GM06990 (cell line): ENCODE data around the gene NMRAL1.

ENCODE experiments used
- DNase-seq: peaks from one replicate; pipeline ENCODE4 v3.0.0-alpha.2; 2011; ENCODE audit not compliant: insufficient read length; ENCODE audit errors: extremely low read depth
- H3K27me3 ChIP-seq: replicated peaks from 2 replicates; pipeline ENCODE4 v1.6.0; 2011; ENCODE audit warnings: low read length; ENCODE audit not compliant: control insufficient read depth, insufficient read depth
- H3K36me3 ChIP-seq: 2 replicates; pipeline ENCODE4 v1.5.1; 2011; ENCODE audit warnings: low read length; ENCODE audit not compliant: control insufficient read depth, insufficient read depth
- H3K4me3 ChIP-seq: replicated peaks from 2 replicates; pipeline ENCODE4 v1.5.1; 2011; ENCODE audit warnings: low read depth, mild to moderate bottlenecking, control low read depth, low read length
- CTCF ChIP-seq: IDR thresholded peaks from 2 replicates; pipeline ENCODE4 v1.5.1; 2011; ENCODE audit warnings: low read length, control low read depth, mild to moderate bottlenecking, inconsistent platforms; ENCODE audit not compliant: insufficient read depth, poor library complexity, severe bottlenecking

NMRAL1 gene

GRCh38 chr16:4474192-4474961 lies at the start of gene NMRAL1:
Gene NMRAL1, minus strand, starts transcription at chr16:4474625. Its CDS starts 493 bp downstream, at chr16:4474132.
- TF ChIP-seq CTCF = peak; percentile 6
- Histone ChIP-seq H3K36me3 (peaks cover under 1% of the 10 kb centered on the region; the same call in 1 of the 2 replicates), H3K4me3 (peak within 1 kb of the TSS; percentile 82), H3K27me3 (no peaks in the 10 kb centered on the region)
- peak; percentile 95 for DNase-seq

GRCh38 chr16:4523686-4524085 lies 49.3 kb upstream of the NMRAL1 start:
- no peak overlapping the region for H3K4me3 ChIP-seq
- H3K36me3 ChIP-seq = no peaks in the 10 kb centered on the region
- no peak for DNase-seq
- TF ChIP-seq CTCF = no peak
- no peaks in the 10 kb centered on the region for H3K27me3 ChIP-seq

- no peaks in the 10 kb centered on the region for H3K36me3 ChIP-seq
- H3K27me3 ChIP-seq = no peaks in the 10 kb centered on the region
- TF ChIP-seq CTCF = no peak
- no peak overlapping the region for H3K4me3 ChIP-seq
- DNase-seq = no peak
Measured at GRCh38 chr16:4522051-4522581, 47.7 kb upstream of the NMRAL1 start.

GRCh38 chr16:4520913-4521312 lies 46.5 kb upstream of the NMRAL1 start:
- H3K27me3 ChIP-seq = no peaks in the 10 kb centered on the region
- TF ChIP-seq CTCF = no peak
- H3K4me3 ChIP-seq = no peak overlapping the region
- H3K36me3 ChIP-seq = no peaks in the 10 kb centered on the region
- no peak for DNase-seq

- H3K27me3 ChIP-seq = no peaks in the 10 kb centered on the region
- no peak for DNase-seq
- peaks cover 1% of the 10 kb centered on the region; the same call in 1 of the 2 replicates for H3K36me3 ChIP-seq
- TF ChIP-seq CTCF = no peak
- no peak overlapping the region for H3K4me3 ChIP-seq
Measured at GRCh38 chr16:4519274-4520058, 45.0 kb upstream of the NMRAL1 start.
